ENCODE data around the gene SHROOM2. TPM values are rescaled to one million over a fixed set of nuclear protein-coding genes. Genes with fewer than 3 reads are reported as not detected.

The SHROOM2 gene
- total RNA-seq, 1 experiment from 2014 or later = 14.1 TPM

DNA sequence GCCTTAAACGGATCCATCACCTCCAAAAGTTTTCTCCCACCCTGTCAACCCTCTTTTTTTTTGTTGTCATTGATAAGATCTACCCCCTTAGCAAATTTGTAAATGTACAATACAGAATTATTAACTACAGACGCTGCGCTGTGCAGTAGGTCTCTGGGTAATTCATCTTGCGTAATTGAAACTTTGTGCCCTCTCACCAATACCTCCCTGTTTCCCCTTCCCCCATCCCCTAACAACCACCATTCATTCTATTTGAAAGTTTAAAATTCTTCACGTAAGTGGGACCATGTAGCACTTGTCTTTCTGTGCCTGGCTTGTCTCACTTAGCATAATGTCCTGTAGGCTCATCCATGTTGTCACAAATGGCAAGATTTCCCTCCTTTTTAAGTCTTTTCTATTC lies 135.2 kb downstream of the SHROOM2 start:
- Mint-ChIP-seq H3K4me1 (ENCODE audit: low read depth, unreplicated experiment) (no peaks in the 10 kb centered on the region), H3K4me3 (ENCODE audit: low read depth, unreplicated experiment) (no peak overlapping the region), H3K27me3 (ENCODE audit: unreplicated experiment) (no peaks in the 10 kb centered on the region), H3K36me3 (ENCODE audit: insufficient read depth, unreplicated experiment) (no peaks in the 10 kb centered on the region), H3K27ac (ENCODE audit: unreplicated experiment) (no peak overlapping the region), H3K9me3 (ENCODE audit: low read depth, unreplicated experiment) (peaks cover 4% of the 10 kb centered on the region)
- DNase-seq = no peak
- no TSS peak for BruUV-seq (replicated peaks)
- TF ChIP-seq, protein P1, sequence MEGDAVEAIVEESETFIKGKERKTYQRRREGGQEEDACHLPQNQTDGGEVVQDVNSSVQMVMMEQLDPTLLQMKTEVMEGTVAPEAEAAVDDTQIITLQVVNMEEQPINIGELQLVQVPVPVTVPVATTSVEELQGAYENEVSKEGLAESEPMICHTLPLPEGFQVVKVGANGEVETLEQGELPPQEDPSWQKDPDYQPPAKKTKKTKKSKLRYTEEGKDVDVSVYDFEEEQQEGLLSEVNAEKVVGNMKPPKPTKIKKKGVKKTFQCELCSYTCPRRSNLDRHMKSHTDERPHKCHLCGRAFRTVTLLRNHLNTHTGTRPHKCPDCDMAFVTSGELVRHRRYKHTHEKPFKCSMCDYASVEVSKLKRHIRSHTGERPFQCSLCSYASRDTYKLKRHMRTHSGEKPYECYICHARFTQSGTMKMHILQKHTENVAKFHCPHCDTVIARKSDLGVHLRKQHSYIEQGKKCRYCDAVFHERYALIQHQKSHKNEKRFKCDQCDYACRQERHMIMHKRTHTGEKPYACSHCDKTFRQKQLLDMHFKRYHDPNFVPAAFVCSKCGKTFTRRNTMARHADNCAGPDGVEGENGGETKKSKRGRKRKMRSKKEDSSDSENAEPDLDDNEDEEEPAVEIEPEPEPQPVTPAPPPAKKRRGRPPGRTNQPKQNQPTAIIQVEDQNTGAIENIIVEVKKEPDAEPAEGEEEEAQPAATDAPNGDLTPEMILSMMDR (IDR thresholded peaks at IDR 0.05; ENCODE audit: unreplicated experiment) = no peak
- CTCF ChIA-PET = no interaction called here
- intact Hi-C loops (cut with micrococcal nuclease; ENCODE audit: unreplicated experiment) = no loop called here

DNA sequence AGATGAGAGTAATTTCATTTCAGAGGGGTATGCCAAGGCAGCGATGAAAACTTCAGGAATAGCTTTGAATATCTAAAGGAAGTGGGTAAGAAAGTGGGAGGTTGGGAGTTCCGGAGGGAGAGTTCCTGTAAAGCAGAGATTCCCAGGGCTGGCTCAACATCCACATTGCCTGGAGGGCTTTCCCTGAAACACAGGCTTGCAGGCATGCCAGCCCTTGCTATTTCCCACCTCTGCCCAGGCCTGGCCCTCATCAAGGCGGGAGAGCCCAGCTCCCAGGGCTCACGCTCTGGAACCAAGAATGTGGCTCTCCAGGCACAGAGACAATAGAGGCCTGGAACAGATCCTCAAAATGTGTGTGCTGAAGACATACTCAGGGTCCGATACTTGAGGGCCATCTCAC lies 137.1 kb downstream of the SHROOM2 start:
- H3K36me3 Mint-ChIP-seq (ENCODE audit: insufficient read depth, unreplicated experiment) = no peaks in the 10 kb centered on the region
- TF ChIP-seq, protein P1 (IDR thresholded peaks at IDR 0.05; ENCODE audit: unreplicated experiment) = no peak
- intact Hi-C loops (cut with micrococcal nuclease; ENCODE audit: unreplicated experiment) = no loop called here
- H3K4me1 Mint-ChIP-seq (ENCODE audit: low read depth, unreplicated experiment) = no peaks in the 10 kb centered on the region
- CTCF ChIA-PET = no interaction called here
- no TSS peak for BruUV-seq (replicated peaks)
- peaks cover 4% of the 10 kb centered on the region for H3K9me3 Mint-ChIP-seq (ENCODE audit: low read depth, unreplicated experiment)
- no peak overlapping the region for H3K4me3 Mint-ChIP-seq (ENCODE audit: low read depth, unreplicated experiment)
- no peak for DNase-seq
- H3K27me3 Mint-ChIP-seq (ENCODE audit: unreplicated experiment) = no peaks in the 10 kb centered on the region
- H3K27ac Mint-ChIP-seq (ENCODE audit: unreplicated experiment) = no peak overlapping the region

DNA sequence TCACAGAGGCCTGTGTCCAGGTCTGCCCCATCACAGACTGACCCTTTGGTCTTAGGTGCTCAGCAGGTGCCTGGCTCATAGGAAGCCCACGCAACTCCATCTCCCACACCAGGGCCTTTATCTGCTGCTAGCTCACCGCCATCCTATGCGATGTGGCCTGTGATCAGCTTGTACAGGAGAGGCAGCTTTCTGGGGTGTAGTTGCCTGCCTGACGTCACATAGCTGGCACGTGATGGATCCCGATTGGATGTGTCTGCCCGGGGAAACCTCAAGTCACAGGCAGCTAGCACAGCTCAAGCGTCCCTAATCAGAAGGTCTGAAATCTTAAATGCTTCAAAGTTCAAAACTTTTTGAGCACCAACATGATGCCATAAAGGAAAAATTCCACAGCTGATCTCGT lies 139.8 kb downstream of the SHROOM2 start:
- TF ChIP-seq, protein P1 (IDR thresholded peaks at IDR 0.05; ENCODE audit: unreplicated experiment) = no peak
- Mint-ChIP-seq H3K4me3 (ENCODE audit: low read depth, unreplicated experiment) (no peak overlapping the region), H3K27me3 (ENCODE audit: unreplicated experiment) (no peaks in the 10 kb centered on the region), H3K4me1 (ENCODE audit: low read depth, unreplicated experiment) (no peaks in the 10 kb centered on the region), H3K36me3 (ENCODE audit: insufficient read depth, unreplicated experiment) (no peaks in the 10 kb centered on the region), H3K27ac (ENCODE audit: unreplicated experiment) (no peak overlapping the region), H3K9me3 (ENCODE audit: low read depth, unreplicated experiment) (peaks cover 4% of the 10 kb centered on the region)
- intact Hi-C loops (cut with micrococcal nuclease; ENCODE audit: unreplicated experiment) = no loop called here
- DNase-seq = no peak
- BruUV-seq (replicated peaks) = no TSS peak
- CTCF ChIA-PET = no interaction called here

DNA sequence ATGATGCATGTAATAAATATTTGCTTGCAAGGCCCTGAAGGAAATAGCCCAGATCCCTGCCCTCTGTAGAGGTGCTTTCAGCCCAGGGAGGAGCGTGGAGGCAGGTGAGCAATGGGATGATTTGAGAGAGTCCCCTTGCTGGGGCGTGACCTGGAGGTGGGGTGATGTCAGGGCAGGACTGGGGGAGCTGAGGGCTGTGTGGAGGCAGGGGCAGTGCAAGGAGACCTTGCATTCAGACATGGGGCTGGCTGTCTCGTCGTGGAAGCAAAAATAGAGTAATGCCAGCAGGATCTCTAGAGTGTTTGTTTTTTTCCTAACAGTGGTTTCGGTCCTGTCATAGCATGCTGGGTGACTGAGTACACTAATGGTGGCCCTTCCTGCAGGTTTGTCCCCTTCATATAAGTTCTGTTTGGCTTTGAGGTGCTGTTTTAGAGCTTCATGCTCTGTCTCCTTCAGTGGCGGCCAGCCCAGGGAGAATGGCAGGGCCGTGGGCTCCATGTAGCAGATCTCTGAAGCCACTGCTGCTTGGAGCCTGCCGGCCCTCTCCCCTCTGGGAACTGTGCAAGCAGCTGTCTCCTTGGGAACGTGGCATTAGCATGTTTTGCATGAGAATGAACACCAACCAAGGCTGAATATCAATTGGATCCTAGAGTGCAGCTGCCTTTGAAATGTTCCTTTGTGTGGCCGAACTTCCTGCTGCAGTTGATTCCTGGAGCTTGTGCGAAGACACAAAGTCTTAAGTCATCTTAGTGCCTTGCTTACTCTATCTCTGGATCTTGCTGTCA lies 141.7 kb downstream of the SHROOM2 start:
- TF ChIP-seq, protein P1 (IDR thresholded peaks at IDR 0.05; ENCODE audit: unreplicated experiment) = no peak
- Mint-ChIP-seq H3K4me1 (ENCODE audit: low read depth, unreplicated experiment) (no peaks in the 10 kb centered on the region), H3K27me3 (ENCODE audit: unreplicated experiment) (no peaks in the 10 kb centered on the region), H3K4me3 (ENCODE audit: low read depth, unreplicated experiment) (no peak overlapping the region), H3K36me3 (ENCODE audit: insufficient read depth, unreplicated experiment) (peaks cover 5% of the 10 kb centered on the region), H3K9me3 (ENCODE audit: low read depth, unreplicated experiment) (no peaks in the 10 kb centered on the region), H3K27ac (ENCODE audit: unreplicated experiment) (no peak overlapping the region)
- no TSS peak for BruUV-seq (replicated peaks)
- DNase-seq = no peak
- intact Hi-C loops (cut with micrococcal nuclease; ENCODE audit: unreplicated experiment) = no loop called here
- CTCF ChIA-PET = no interaction called here
